CD4-positive, alpha-beta T cell (primary cell): ENCODE results near the gene CERS6. TPM values are rescaled to one million over a fixed set of nuclear protein-coding genes. Genes with fewer than 3 reads are reported as not detected.

Source experiments
- ATAC-seq: fragments of 200-7000 bp; cut with Tn5 transposase; one replicate; pipeline ENCODE4 v1.10.0; 2022; ENCODE audit warnings: mild to moderate bottlenecking; ENCODE audit not compliant: poor library complexity
- CTCF ChIA-PET: fragments of 350-600 bp; sonication (Branson Sonifier 250); formaldehyde crosslinking; loops from one replicate; lab custom pipeline; 2021; ENCODE audit warnings: antibody characterized with exemption, inconsistent platforms; lab: Charles Lee
- POLR2A ChIA-PET: fragments of 350-600 bp; sonication (Branson Sonifier 250); formaldehyde crosslinking; loops from one replicate; lab custom pipeline; 2021; ENCODE audit warnings: antibody characterized with exemption, inconsistent platforms; lab: Charles Lee
- DNase-seq, 14 experiments: peaks; one replicate each; pipeline ENCODE4 v3.0.0-alpha.2; 2013 to 2020; ENCODE audit warnings: mixed read lengths in 2 of 14
- H3K27ac ChIP-seq, 2 donors: one replicate each; pipeline versions ENCODE4 v1.5.1 to v1.7.0; 2013; ENCODE audit warnings: low read length in 2 of 2, low read depth in 1 of 2, mild to moderate bottlenecking in 1 of 2
- H3K27me3 ChIP-seq, 2 experiments: 1 replicate in 1 of 2; 2 replicates in 1 of 2; pipeline versions ENCODE4 v1.6.1 to v1.7.0; 2013; ENCODE audit warnings: low read length in 2 of 2, control low read depth in 1 of 2, mild to moderate bottlenecking in 1 of 2, moderate library complexity in 1 of 2; ENCODE audit not compliant: insufficient read depth in 2 of 2, control insufficient read depth in 1 of 2
- H3K36me3 ChIP-seq: one replicate; pipeline ENCODE4 v1.6.1; 2013; ENCODE audit warnings: low read length, control low read depth; ENCODE audit not compliant: insufficient read depth
- H3K4me1 ChIP-seq: one replicate; pipeline ENCODE4 v1.6.1; 2013; ENCODE audit warnings: low read length, control low read depth; ENCODE audit not compliant: insufficient read depth
- H3K4me3 ChIP-seq: one replicate; pipeline ENCODE4 v1.5.1; 2013; ENCODE audit warnings: mild to moderate bottlenecking, low read length, moderate library complexity
- H3K9me3 ChIP-seq, 2 experiments: 1 replicate in 1 of 2; 2 replicates in 1 of 2; pipeline versions ENCODE4 v1.6.1 to v1.7.0; 2013; ENCODE audit warnings: low read length in 2 of 2, mild to moderate bottlenecking in 2 of 2, control low read depth in 1 of 2, moderate library complexity in 1 of 2; ENCODE audit not compliant: control insufficient read depth in 1 of 2, insufficient read depth in 1 of 2
- H3K27ac Mint-ChIP-seq: one replicate; pipeline ENCODE4 v1.8.0; 2020; ENCODE audit warnings: mixed read lengths
- H3K27me3 Mint-ChIP-seq: one replicate; pipeline ENCODE4 v1.8.0; 2021; ENCODE audit warnings: mixed read lengths
- H3K36me3 Mint-ChIP-seq: one replicate; pipeline ENCODE4 v1.8.0; 2021; ENCODE audit warnings: low read depth, mixed read lengths
- H3K4me1 Mint-ChIP-seq: one replicate; pipeline ENCODE4 v1.8.0; 2021; ENCODE audit warnings: low read depth, mixed read lengths
- H3K4me3 Mint-ChIP-seq: one replicate; pipeline ENCODE4 v1.8.0; 2020; ENCODE audit warnings: mild to moderate bottlenecking, mixed read lengths
- H3K9me3 Mint-ChIP-seq: one replicate; pipeline ENCODE4 v1.8.0; 2020; ENCODE audit warnings: mixed read lengths
- CTCF ChIP-seq: fragments of 200-600 bp; IDR thresholded peaks from one replicate; pipeline ENCODE4 v1.8.0; 2022; ENCODE audit warnings: antibody characterized with exemption, mild to moderate bottlenecking
- intact Hi-C, 2 experiments: fragments of 100-400 bp; cut with DNase I in 1 of 2; cut with micrococcal nuclease in 1 of 2; formaldehyde crosslinking; loops; one replicate each; pipeline versions ENCODE4 v1.15.1 to v1.9.0; 2023 to 2025; cut with DNase I, micrococcal nuclease
- total RNA-seq, 174 experiments: library from RNA in 2 of 174; stranded (reverse) in 2 of 174; gene quantifications; one replicate each; pipeline ENCODE4 v1.2.3 and lab custom pipeline; 2021 to 2026

Gene CERS6
- total RNA-seq, 2 experiments from 2014 or later: 16.9 to 17.9 TPM

GRCh38 chr2:168694173-168694572, 238.1 kb downstream of the CERS6 start:
- POLR2A ChIA-PET: no interaction called here
- Histone ChIP-seq H3K9me3 (no peaks in the 10 kb centered on the region), H3K36me3 (peaks cover 7% of the 10 kb centered on the region), H3K27me3 (no peaks in the 10 kb centered on the region), H3K4me3 (no peak overlapping the region), H3K4me1 (no peaks in the 10 kb centered on the region), H3K27ac (no peak overlapping the region)
- Mint-ChIP-seq H3K9me3 (no peaks in the 10 kb centered on the region), H3K4me3 (no peak overlapping the region), H3K4me1 (peaks cover 6% of the 10 kb centered on the region), H3K27ac (no peak overlapping the region), H3K27me3 (no peaks in the 10 kb centered on the region), H3K36me3 (peaks cover 55% of the 10 kb centered on the region)
- CTCF ChIA-PET: no interaction called here
- ATAC-seq (no peak), DNase-seq (no peak)
- TF ChIP-seq CTCF: no peak
- intact Hi-C loops: loop anchor here in 1 of 2 experiments (10.0 kb wide), 1 partner anchor 559 kb away; no protein-coding TSS in a partner anchor

DNA sequence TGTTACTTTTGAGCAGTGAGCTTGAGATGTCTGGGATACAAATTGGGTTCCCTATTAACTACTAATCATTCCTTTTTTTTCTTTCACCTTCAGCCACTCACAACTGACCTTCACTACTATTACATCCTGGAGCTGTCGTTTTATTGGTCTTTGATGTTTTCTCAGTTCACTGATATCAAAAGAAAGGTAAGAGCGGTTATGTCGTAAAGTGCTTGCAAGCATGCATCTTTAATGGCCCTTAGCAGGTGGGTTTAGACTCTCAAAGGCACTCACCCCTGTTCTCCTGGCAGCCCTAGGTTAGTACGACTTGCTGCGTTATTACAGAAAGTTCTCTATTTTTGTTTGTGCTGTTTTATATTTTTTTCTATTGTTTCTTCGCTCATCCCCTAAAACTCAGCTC, 238.8 kb downstream of the CERS6 start:
- no peaks in the 10 kb centered on the region for H3K9me3 Mint-ChIP-seq
- H3K36me3 Mint-ChIP-seq: peaks cover 55% of the 10 kb centered on the region
- no peaks in the 10 kb centered on the region for H3K27me3 Mint-ChIP-seq
- H3K4me1 Mint-ChIP-seq: peaks cover 6% of the 10 kb centered on the region
- peaks cover 7% of the 10 kb centered on the region for H3K36me3 ChIP-seq
- no peak overlapping the region for H3K4me3 Mint-ChIP-seq
- H3K4me1 ChIP-seq: no peaks in the 10 kb centered on the region
- DNase-seq (no peak), ATAC-seq (no peak)
- H3K4me3 ChIP-seq: no peak overlapping the region
- intact Hi-C loops: loop anchor here in 1 of 2 experiments (10.0 kb wide), 1 partner anchor 560 kb away; no protein-coding TSS in a partner anchor
- H3K27ac ChIP-seq: no peak overlapping the region
- no peak overlapping the region for H3K27ac Mint-ChIP-seq
- no peaks in the 10 kb centered on the region for H3K27me3 ChIP-seq
- ChIA-PET POLR2A (no interaction called here), CTCF (no interaction called here)
- no peaks in the 10 kb centered on the region for H3K9me3 ChIP-seq
- no peak for TF ChIP-seq CTCF

- Histone ChIP-seq H3K27me3 (no peaks in the 10 kb centered on the region), H3K4me1 (no peaks in the 10 kb centered on the region), H3K9me3 (no peaks in the 10 kb centered on the region), H3K27ac (no peak overlapping the region), H3K4me3 (no peak overlapping the region), H3K36me3 (peaks cover 7% of the 10 kb centered on the region)
- no peak for TF ChIP-seq CTCF
- intact Hi-C loops: loop anchor here in 1 of 2 experiments (10.0 kb wide), 1 partner anchor 563 kb away; no protein-coding TSS in a partner anchor
- H3K27ac Mint-ChIP-seq: no peak overlapping the region
- H3K4me3 Mint-ChIP-seq: no peak overlapping the region
- CTCF ChIA-PET: no interaction called here
- ATAC-seq (no peak), DNase-seq (no peak)
- no peaks in the 10 kb centered on the region for H3K9me3 Mint-ChIP-seq
- POLR2A ChIA-PET: interaction anchor here (0.6 to 0.8 kb wide), 2 partner anchors 8 to 44 kb away, joined by 3 to 4 read pairs; no protein-coding TSS in a partner anchor
- peaks cover 48% of the 10 kb centered on the region for H3K36me3 Mint-ChIP-seq
- peaks cover 6% of the 10 kb centered on the region for H3K4me1 Mint-ChIP-seq
- no peaks in the 10 kb centered on the region for H3K27me3 Mint-ChIP-seq
Measured at GRCh38 chr2:168697668-168698121, 241.6 kb downstream of the CERS6 start.
